GM12874 (cell line): ENCODE measurements around the gene MRPS31.

Source experiments
- CTCF ChIP-seq: IDR thresholded peaks from 2 replicates; pipeline ENCODE4 v1.5.1; 2011; ENCODE audit warnings: low read depth, mild to moderate bottlenecking, control low read depth, low read length, moderate library complexity; ENCODE audit not compliant: insufficient read depth

Gene MRPS31

GRCh38 chr13:40749327-40749726 is 21.7 kb downstream of the MRPS31 start:
- no peak for TF ChIP-seq CTCF

- TF ChIP-seq CTCF, result no peak
Observed at GRCh38 chr13:40732658-40733057, 38.3 kb downstream of the MRPS31 start.

GRCh38 chr13:40728595-40728994 is 42.4 kb downstream of the MRPS31 start:
- no peak for TF ChIP-seq CTCF

- no peak for TF ChIP-seq CTCF
Observed at GRCh38 chr13:40706439-40706838, 64.6 kb downstream of the MRPS31 start.

- no peak for TF ChIP-seq CTCF
Observed at GRCh38 chr13:40697711-40698110, 73.3 kb downstream of the MRPS31 start.

GRCh38 chr13:40694426-40694825 is 76.6 kb downstream of the MRPS31 start:
- no peak for TF ChIP-seq CTCF

GRCh38 chr13:40692946-40693345 is 78.0 kb downstream of the MRPS31 start:
- no peak for TF ChIP-seq CTCF

- TF ChIP-seq CTCF, result no peak
Observed at GRCh38 chr13:40688781-40689180, 82.2 kb downstream of the MRPS31 start.
